HG03342 (cell line): ENCODE measurements around the gene HECTD1.
A peak's percentile ranks its signal among the peaks of the same experiment; 100 is the strongest.
"Not testable (repeated sequence)": the region's sequence is repeated elsewhere in the genome, so short reads cannot be mapped to it uniquely, and the experiment has no call there.

Experiments
- ATAC-seq: cut with Tn5 transposase; IDR thresholded peaks from one replicate; pipeline ENCODE4 v1.9.1; 2021; ENCODE audit warnings: mild to moderate bottlenecking, moderate library complexity; ENCODE audit not compliant: unreplicated experiment

Gene HECTD1

DNA sequence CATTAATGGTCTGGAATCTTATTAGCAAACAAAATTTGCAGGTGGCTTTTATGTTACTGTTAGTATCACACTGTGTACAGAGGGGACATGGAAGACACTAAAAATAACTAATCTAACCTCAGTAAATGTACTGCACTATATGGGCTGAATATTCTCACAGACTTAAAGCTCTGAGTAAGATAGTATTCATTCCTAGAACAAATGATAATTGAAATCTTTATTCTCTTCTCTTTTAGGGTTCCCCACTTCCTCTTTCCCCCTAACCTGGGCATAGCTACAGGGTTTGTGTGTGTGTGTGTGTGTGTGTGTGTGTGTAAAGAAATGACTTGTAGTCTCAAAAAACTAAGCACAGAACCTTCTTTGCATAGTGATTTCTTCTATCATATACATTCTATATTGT is 21.4 kb upstream of the HECTD1 start:
- ATAC-seq: peak; percentile 84

DNA sequence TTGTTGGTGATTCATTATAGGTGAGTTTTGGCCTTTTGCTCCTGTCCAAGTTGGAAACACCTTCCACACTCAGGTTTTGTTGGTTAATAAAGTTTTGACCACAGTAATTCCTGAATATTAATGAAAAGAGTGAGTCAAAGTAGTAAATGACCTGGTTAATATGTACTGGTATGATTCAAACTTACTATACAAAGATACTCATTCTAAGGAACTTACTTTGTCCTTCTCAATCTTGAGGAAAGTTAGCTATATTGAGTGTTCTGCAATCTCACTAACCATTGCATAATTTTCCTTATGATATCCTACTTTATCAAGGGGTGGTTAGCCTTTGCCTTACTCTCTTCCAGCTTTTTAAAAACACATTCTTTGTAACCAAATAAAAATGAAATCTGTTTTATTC is 20.9 kb upstream of the HECTD1 start:
- ATAC-seq: no peak

DNA sequence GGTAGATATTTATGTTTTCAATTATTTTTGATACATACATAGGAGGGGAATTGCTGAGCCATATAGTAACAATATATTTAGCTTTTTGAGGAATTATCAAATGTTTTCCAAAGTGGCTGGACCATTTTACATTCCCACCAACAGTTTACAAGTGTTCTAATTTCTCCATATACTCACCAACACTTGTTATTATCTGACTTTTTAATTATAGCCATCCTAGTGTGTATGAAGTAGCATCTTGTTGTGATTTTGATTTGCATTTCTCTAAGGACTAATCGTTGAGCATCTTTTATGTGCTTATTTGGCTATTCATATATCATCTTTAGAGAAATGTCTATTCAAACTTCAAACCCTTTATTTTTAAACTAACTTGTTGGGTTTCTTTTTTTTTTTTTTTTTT is 17.2 kb upstream of the HECTD1 start:
- no peak for ATAC-seq

DNA sequence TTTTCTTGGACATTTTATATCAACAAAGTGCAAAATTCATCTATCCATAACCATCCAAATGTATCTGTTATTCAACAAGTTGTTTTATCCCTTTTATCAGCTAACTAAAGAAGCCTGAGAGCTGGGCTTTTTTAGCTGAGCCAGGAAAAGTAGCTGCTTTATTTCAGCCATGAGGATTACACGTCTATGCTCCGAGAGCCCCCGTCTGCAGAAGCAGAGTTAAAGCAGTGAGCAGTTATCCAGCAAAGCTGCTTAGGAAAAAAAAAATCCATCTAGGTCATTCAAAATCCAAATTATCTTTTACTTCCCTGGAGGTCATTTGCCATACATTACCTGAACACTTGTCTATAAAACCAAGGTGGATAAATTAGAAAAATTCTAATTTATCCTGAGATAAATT is 15.7 kb upstream of the HECTD1 start:
- ATAC-seq: no peak

DNA sequence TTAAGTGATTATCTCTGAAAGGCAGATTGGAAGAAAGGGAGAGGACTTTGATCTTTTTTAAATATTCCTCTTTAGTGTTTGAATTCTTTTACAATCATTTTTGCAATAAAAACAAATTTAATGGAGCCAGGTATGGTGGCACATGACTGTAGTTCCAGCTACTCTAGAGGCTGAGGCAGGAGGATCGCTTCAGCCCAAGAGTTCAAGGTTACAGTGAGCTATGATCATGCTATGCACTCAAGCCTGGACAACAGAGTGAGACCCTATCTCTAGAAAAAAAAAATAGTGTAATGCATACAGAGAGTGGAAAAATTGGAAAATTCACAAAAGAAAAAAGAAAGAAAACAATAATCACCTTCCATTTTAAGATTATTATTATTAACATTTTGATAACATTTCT is 15.2 kb upstream of the HECTD1 start:
- ATAC-seq: no peak

DNA sequence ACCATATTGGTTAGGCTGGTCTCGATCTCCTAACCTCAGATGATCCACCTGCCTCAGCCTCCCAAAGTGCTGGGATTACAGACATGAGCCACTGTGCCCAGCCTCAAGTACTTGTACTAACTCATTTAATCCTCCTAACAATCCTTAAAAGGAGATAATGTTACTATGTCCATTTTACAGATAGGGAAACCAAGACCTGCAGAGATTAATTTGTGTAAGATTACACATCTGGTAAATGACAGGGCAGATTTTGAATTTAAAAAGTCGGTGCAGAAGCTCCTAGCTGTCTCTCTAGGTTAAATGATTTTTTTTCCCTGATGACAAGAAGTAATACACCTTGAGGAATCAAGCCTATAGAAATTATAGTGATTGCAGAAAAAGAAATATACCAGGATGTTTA is 13.7 kb upstream of the HECTD1 start:
- ATAC-seq: no peak

DNA sequence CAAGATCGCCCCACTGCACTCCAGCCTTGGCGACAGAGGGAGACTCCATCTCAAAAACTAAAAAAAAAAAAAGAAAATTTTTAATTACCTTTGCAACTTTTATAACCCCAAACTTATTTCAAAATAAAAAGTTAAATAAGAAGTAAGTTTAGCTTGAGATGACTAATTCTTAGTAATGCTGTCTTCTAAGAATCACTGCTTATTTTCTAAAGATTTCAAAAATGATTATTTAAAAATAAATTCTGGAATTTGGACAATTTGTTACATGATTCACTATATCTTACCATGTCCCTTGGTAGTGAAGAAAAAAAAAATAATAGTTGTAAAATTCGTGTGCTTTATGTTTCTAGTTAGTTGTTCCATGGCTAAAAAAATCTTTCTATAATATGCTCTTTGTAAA is 11.6 kb upstream of the HECTD1 start:
- no peak for ATAC-seq

DNA sequence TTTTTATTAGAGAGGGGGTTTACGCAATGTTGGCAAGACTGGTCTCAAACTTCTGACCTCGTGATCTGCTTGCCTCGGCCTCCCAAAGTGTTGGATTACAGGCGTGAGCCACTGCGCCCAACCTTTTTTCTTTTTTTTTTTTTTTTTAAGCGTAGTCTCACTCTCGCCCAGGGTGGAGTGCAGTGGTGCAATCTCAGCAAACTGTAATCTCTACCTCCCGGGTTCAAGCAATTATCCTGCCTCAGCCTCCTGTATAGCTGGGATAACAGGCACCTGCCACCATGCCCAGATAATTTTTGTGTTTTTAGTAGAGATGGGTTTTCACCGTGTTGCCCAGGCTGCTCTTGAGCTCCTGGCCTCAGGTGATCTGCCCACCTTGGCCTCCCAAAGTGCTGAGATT is 8.8 kb upstream of the HECTD1 start:
- no peak for ATAC-seq

DNA sequence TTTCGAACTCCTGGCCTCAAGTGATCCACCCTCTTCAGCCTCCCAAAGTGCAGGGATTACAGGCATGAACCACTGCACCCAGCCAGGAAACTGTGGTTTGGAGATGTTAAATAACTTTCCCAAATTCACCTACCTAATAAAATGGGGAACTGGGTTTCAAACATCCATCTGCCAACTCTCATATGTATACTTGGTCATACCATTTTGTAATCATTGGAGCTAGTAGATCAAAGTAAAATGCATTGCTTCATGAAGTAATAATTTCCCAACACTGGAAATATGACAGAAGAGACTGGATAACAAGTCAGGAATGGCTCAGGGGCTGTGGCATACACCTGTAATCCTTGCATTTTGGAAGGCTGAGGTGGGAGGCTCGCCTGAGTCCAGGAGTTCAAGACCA is 5.3 kb upstream of the HECTD1 start:
- no peak for ATAC-seq

DNA sequence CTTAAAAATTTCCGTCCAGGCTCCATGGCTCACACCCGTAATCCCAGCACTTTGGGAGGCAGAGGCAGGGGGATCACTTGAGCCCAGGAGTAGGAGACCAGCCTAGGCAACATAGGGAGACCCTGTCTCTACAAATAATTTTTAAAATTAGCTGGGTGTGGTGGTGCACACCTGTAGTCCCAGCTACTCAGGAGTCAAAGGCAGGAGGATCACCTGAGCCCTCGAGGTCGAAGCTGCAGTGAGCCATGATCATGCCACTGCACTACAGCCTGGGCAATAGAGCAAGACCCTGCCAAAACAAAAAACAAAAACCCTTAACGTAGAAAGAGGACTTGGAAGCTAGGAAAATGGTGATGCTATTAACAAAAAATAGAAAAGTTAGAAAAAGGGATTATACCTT is 2.0 kb upstream of the HECTD1 start:
- no peak for ATAC-seq

DNA sequence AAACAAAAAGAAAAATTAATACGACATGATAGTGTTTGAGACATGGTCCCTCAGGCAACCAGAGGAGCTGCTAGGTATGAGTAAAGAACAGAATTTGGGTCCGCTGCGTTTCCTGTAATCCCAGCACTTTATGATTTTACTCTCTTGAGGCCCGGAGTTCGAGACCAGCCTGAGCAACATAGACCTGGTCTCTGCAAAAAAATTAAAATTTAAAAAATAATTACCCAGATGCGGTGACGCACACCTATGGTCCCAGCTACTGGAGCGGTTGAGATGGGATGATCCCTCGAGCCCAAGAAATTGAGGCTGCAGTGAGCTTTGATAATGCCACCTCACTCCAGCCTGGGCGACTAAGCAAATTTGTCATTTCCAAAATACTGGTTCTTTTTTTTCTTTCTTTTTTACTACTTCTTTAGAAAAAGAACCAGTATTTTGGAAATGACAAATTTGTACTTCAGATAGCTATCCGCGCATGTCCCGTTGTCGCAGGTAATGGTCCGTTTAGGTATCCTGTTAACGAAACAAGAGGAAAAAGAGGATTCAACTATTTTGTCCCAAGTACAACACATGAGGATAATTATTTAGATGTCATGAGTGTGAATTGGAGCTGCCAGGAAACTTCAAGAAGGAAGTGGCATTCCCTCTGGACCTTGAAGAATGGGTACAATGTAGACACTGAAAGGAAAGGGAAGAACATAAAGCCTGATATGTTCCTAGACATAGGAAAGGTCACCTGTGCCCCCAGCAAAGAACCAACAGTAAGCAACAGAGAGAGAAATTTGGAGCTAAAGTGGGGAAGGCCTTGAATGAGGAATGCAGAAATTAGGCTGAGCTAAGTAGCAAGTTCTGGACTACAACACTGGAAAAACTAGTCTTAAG is 1.2 kb upstream of the HECTD1 start:
- ATAC-seq: no peak

DNA sequence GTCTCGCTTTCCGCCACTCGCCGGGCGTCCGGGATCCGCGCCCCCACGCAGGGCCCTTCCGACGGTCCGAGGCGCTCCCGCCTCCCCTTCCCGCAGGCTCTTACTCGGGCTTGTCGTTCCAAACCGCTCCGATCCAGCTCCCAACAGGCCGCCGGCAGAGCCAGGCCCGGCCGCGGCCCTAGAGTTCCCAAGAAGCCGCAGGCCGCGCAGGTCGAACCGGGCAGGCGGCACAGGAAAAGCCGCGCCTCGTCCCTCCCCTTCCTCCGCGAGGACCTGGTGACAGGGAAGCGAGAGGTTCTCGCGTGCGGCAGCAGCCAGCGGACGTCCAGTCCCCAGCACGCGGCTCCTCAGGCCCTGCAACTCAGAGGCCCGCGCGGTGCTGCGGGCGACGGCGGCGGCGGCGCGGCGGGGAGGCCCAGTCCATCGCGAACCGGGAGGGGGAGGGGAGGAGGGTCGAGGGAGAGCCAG is 272 bp downstream of the HECTD1 start:
- ATAC-seq: peak; percentile 30

DNA sequence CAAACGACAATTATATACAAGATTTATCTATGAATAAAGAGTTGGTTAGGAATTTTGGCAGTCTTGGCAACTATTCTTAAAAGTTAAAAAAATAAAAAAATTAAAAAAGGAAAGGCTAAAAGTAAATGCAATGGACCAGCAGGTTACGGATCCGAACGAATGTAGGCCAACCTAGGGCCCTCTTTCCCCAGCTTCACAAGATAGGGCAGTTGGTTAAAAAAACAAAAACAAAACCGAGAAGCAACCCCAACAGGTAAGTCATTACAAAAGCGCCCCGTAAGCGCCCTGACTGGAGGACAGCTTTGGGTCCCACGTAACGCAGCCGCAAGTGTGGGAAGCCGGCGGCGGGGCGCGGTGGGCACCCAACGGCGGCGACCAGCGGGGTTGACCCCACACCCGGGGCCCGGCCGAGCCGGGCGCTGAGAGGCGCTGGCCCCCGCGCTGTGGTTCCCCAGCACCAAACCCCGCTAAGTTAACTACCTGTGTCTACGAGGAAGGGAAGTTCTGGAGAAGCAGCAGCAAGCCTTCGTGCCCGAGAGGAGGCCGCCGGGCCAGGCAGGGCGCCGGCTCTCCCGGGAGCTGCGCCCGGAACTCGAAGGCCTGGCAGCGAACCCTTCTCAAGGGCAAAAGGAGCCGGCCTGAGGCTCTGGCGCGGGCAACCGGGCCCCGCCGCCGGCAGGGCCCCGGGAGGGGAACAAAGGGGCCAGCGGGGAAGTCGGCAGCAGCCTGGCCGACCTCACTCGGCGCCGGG is 882 bp downstream of the HECTD1 start:
- ATAC-seq: peak; percentile 10

DNA sequence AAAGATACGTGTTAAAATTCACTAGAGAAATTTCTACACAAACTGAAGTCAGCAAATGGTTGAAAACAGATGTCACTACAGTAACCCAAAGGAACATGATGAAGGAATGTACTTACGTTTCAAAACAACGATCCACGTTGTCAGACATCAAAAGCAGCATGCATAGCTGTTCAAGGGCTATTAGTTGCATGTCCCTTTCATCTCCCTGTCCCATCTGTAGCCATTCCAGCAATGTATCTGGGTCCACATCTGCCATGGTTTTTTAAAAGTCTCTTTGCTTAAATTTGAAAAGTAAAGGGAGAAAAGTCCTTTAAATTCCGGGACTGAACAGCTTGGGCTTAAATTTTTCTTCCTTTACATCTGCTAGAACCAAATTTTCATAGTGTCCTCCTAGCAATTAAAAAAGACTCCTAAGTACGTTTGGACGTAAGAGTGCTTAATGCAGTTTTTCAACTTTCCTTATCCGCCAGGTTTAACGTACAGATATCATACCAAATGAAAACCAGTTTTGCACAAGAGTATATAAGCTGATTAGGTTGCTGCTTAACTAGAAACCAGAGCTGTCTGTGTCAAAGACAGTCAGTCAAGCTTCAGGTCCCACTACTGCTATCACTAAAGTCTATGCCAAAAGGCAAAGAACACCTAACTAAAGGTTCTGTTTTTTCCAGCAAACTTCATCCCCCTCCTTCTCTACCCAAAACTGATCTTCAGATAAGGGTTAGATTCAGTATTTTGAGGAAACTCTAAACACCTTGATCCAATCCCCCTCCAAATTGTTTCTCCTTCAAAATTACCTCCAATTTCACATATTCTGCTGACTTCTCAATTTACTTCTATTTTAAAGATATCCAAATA is 1.7 kb downstream of the HECTD1 start:
- no peak for ATAC-seq

DNA sequence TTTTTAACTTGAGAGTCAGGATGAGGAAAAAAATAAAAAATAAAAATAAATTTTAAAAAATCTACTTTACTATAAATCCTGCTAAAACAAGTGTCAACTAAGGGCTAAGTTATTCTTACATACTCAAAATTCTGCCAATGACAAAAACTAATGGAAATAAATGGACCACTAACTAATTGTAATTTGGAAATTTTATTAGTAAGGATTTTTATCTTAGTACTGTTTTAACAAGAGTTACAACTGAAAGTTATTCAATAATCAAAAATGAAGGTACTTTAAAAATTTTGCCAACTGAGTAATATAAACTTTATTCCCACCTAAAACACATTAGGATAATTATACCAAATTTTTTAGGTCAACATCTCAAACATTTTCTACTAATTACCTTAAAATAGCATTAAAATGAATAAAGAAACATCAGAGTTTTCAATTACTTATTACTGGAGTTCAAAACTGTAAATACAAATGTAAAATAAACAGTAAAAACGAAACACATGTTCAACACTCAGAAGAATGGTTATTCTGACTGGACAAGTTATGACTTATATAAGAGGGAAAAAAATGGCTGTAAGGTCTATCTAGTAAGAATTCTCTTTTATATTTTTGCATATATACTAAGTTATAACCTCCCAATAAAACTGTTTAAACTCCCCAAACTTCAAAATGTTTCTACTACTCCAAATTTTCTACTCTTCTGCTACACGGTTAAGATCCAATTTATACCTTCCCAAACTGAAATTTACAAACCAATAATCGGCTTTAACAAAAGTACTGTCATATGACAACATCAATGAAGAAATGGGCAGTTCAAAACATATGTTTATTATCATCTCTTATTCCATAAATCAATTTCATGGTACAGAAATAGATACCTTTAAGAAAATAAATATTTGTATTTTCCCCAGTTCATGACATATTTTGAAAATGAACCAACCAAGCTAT is 2.7 kb downstream of the HECTD1 start:
- ATAC-seq: no peak

DNA sequence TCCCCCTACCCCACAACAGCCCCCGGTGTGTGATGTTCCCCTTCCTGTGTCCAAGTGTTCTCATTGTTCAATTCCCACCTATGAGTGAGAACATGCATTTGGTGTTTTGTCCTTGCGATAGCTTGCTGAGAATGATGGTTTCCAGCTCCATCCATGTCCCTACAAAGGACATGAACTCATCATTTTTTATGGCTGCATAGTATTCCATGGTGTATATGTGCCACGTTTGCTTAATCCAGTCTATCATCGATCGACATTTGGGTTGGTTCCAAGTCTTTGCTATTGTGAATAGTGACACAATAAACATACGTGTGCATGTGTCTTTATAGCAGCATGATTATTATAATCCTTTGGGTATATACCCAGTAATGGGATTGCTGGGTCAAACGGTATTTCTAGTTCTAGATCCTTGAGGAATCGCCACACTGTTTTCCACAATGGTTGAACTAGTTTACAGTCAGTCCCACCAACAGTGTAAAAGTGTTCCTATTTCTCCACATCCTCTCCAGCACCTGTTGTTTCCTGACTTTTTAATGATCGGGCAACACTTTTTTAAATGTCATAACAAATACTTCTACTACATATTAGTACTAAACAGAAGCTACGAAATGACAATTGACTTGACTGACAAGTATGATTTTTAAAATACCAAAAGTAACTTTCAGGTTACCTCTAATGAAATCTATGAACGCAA is 3.5 kb downstream of the HECTD1 start:
- ATAC-seq: not testable (repeated sequence)

DNA sequence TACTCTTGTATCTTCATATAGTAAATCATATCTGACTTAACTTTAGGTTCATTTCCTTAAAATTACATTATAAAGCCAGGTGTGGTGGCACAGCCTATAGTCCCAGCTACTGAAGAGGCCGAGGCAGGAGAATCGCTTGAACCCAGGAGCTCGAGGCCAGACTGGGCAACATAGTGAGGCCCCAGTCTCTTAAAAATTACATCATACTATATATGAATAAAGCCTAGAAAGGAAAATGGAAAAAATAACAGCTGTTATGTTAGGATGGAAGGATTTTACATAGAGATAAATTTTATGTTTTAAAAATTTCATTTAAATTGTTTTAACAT is 4.2 kb downstream of the HECTD1 start:
- no peak for ATAC-seq

DNA sequence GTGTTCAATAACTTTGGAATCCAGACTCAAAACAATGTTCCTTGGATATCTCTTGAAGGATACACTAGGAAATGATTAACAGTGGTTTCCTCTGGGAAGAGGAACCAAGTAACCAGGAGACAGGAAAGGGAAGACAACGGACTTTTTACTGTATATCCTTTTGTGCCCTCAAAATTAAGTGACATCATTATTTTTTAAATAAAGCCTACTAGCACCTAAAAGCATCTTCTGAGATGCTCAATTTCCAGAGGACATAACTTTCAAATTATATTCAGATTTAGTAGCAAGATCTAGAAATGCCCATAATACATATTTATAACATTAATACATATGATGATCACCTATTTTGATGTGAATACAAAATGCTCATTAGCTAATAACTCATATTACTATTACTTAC is 6.5 kb downstream of the HECTD1 start:
- no peak for ATAC-seq

DNA sequence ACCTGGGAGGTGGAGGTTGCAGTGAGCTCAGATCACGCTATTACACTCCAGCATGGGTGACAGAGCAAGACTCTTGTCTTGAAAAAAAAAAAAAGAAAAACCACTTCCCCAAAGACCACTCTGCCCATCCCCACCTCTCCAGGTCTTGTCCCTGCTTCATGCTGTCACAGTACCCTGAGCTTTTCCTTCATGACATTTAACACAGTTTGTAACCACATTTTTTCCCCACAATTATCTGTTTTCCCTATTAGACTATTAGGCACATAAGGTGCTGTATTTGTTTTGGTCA is 6.9 kb downstream of the HECTD1 start:
- no peak for ATAC-seq

DNA sequence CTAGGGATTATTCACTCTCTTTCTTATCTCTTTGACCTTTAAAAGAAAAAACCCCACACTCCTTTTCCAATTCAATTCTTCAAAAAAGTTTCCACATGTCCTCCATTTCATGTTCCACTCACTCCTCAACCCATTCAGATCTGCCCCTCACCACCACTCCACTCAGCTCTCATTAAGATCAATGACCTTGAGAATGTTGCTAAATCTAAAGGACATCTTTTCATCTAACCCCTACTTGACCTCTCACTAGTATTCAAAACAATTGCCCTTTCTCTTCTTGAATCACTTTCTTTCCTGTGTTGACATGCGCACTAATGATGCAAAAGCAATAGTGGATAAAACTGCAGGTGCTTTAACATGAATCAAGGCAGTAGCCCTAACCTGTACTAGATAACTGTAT is 9.9 kb downstream of the HECTD1 start:
- ATAC-seq: no peak
